SJSA1 (cell line): ENCODE measurements around the gene RBM39. TPM values are rescaled to one million over a fixed set of nuclear protein-coding genes. Genes with fewer than 3 reads are reported as not detected.
"Not testable (repeated sequence)": the region's sequence is repeated elsewhere in the genome, so short reads cannot be mapped to it uniquely, and the experiment has no call there.

Source experiments
- DNase-seq, 2 experiments: peaks; one replicate each; pipeline ENCODE4 v3.0.0-alpha.2; 2015 to 2020; ENCODE audit warnings: low spot score in 2 of 2, low read depth in 1 of 2
- H3K27ac ChIP-seq: fragments of 250-450 bp; sonication (Bioruptor Pico); 2 replicates; pipeline ENCODE4 v1.5.1; 2020; ENCODE audit warnings: mild to moderate bottlenecking, moderate library complexity
- H3K27me3 ChIP-seq: fragments of 250-450 bp; sonication (Bioruptor Pico); replicated peaks from 2 replicates; pipeline ENCODE4 v1.5.1; 2020; ENCODE audit warnings: mild to moderate bottlenecking, moderate library complexity
- H3K36me3 ChIP-seq: fragments of 250-450 bp; sonication (Bioruptor Pico); 2 replicates; pipeline ENCODE4 v1.5.1; 2020; ENCODE audit warnings: mild to moderate bottlenecking
- H3K4me1 ChIP-seq: fragments of 250-450 bp; sonication (Bioruptor Pico); replicated peaks from 2 replicates; pipeline ENCODE4 v1.6.1; 2021; ENCODE audit warnings: mild to moderate bottlenecking
- H3K4me3 ChIP-seq: fragments of 250-450 bp; sonication (Bioruptor Pico); 2 replicates; pipeline ENCODE4 v1.5.1; 2020; ENCODE audit warnings: mild to moderate bottlenecking
- H3K9me3 ChIP-seq: fragments of 250-450 bp; sonication (Bioruptor Pico); replicated peaks from 2 replicates; pipeline ENCODE4 v1.5.1; 2020; ENCODE audit warnings: mild to moderate bottlenecking
- total RNA-seq: library from RNA; depleted of rRNA; stranded (reverse); fragments of >200 nt; shearing (Covaris generic); gene quantifications from 2 replicates; pipeline ENCODE4 v1.2.3, GENCODE V29; 2014

RBM39 gene
- total RNA-seq, 1 experiment from 2014 or later: 277 TPM

GRCh38 chr20:35729283-35729807 is 12.7 kb downstream of the RBM39 start:
- no peak for DNase-seq
- H3K4me1 ChIP-seq: no peaks in the 10 kb centered on the region
- no peak overlapping the region for H3K4me3 ChIP-seq
- peaks cover 100% of the 10 kb centered on the region for H3K36me3 ChIP-seq
- H3K27ac ChIP-seq: no peak overlapping the region
- H3K27me3 ChIP-seq: no peaks in the 10 kb centered on the region
- no peaks in the 10 kb centered on the region for H3K9me3 ChIP-seq

- Histone ChIP-seq H3K4me1 (no peaks in the 10 kb centered on the region), H3K9me3 (no peaks in the 10 kb centered on the region), H3K36me3 (peaks cover 100% of the 10 kb centered on the region), H3K27me3 (no peaks in the 10 kb centered on the region), H3K27ac (no peak overlapping the region), H3K4me3 (no peak overlapping the region)
- DNase-seq: no peak
These were observed 15.0 kb downstream of the RBM39 start for GRCh38 chr20:35726842-35727711.

- no peaks in the 10 kb centered on the region for H3K9me3 ChIP-seq
- H3K4me3 ChIP-seq: no peak overlapping the region
- DNase-seq: no peak
- no peaks in the 10 kb centered on the region for H3K4me1 ChIP-seq
- H3K36me3 ChIP-seq: peaks cover 100% of the 10 kb centered on the region
- H3K27ac ChIP-seq: no peak overlapping the region
- no peaks in the 10 kb centered on the region for H3K27me3 ChIP-seq
These were observed 17.5 kb downstream of the RBM39 start for GRCh38 chr20:35724321-35725230.

GRCh38 chr20:35723652-35724320 is 18.3 kb downstream of the RBM39 start:
- not testable (repeated sequence) for H3K4me3 ChIP-seq, H3K9me3 ChIP-seq, DNase-seq, H3K27ac ChIP-seq, H3K4me1 ChIP-seq, H3K27me3 ChIP-seq
- peaks cover 100% of the 10 kb centered on the region for H3K36me3 ChIP-seq

- not testable (repeated sequence) for H3K9me3 ChIP-seq, H3K27ac ChIP-seq, H3K4me3 ChIP-seq, H3K4me1 ChIP-seq, H3K27me3 ChIP-seq, DNase-seq
- peaks cover 100% of the 10 kb centered on the region for H3K36me3 ChIP-seq
These were observed 18.8 kb downstream of the RBM39 start for GRCh38 chr20:35723275-35723639.

- Histone ChIP-seq H3K36me3 (peaks cover 100% of the 10 kb centered on the region), H3K9me3 (no peaks in the 10 kb centered on the region), H3K4me1 (no peaks in the 10 kb centered on the region), H3K27me3 (no peaks in the 10 kb centered on the region), H3K27ac (no peak overlapping the region), H3K4me3 (no peak overlapping the region)
- no peak for DNase-seq
These were observed 20.4 kb downstream of the RBM39 start for GRCh38 chr20:35721621-35722020.

- DNase-seq: no peak
- H3K27ac ChIP-seq: no peak overlapping the region
- peaks cover 100% of the 10 kb centered on the region for H3K36me3 ChIP-seq
- no peaks in the 10 kb centered on the region for H3K9me3 ChIP-seq
- H3K4me1 ChIP-seq: no peaks in the 10 kb centered on the region
- no peak overlapping the region for H3K4me3 ChIP-seq
- no peaks in the 10 kb centered on the region for H3K27me3 ChIP-seq
These were observed 20.8 kb downstream of the RBM39 start for GRCh38 chr20:35721219-35721618.

GRCh38 chr20:35720165-35721123 is 21.6 kb downstream of the RBM39 start:
- peaks cover 100% of the 10 kb centered on the region for H3K36me3 ChIP-seq

GRCh38 chr20:35719717-35720116 is 22.3 kb downstream of the RBM39 start:
- Histone ChIP-seq H3K36me3 (peaks cover 100% of the 10 kb centered on the region), H3K27ac (no peak overlapping the region)

More at GRCh38 chr20:35720165-35721123, 21.6 kb downstream of the RBM39 start:
- Histone ChIP-seq H3K4me1 (no peaks in the 10 kb centered on the region), H3K9me3 (no peaks in the 10 kb centered on the region), H3K27ac (no peak overlapping the region), H3K27me3 (no peaks in the 10 kb centered on the region), H3K4me3 (no peak overlapping the region)
- DNase-seq: no peak

GRCh38 chr20:35718972-35719635 is 23.0 kb downstream of the RBM39 start:
- Histone ChIP-seq H3K9me3 (no peaks in the 10 kb centered on the region), H3K4me3 (no peak overlapping the region), H3K27me3 (no peaks in the 10 kb centered on the region), H3K4me1 (no peaks in the 10 kb centered on the region), H3K27ac (no peak overlapping the region), H3K36me3 (peaks cover 100% of the 10 kb centered on the region)
- no peak for DNase-seq

More at GRCh38 chr20:35719717-35720116, 22.3 kb downstream of the RBM39 start:
- Histone ChIP-seq H3K9me3 (no peaks in the 10 kb centered on the region), H3K4me1 (no peaks in the 10 kb centered on the region), H3K27me3 (no peaks in the 10 kb centered on the region), H3K4me3 (no peak overlapping the region)
- DNase-seq: no peak

- not testable (repeated sequence) for DNase-seq, H3K27ac ChIP-seq, H3K9me3 ChIP-seq, H3K4me3 ChIP-seq, H3K27me3 ChIP-seq, H3K4me1 ChIP-seq
- H3K36me3 ChIP-seq: peaks cover 100% of the 10 kb centered on the region
These were observed 23.7 kb downstream of the RBM39 start for GRCh38 chr20:35718321-35718720.

GRCh38 chr20:35716330-35716729 is 25.7 kb downstream of the RBM39 start:
- H3K4me3 ChIP-seq: no peak overlapping the region
- no peaks in the 10 kb centered on the region for H3K27me3 ChIP-seq
- H3K9me3 ChIP-seq: no peaks in the 10 kb centered on the region
- no peak overlapping the region for H3K27ac ChIP-seq
- peaks cover 98% of the 10 kb centered on the region for H3K36me3 ChIP-seq
- no peaks in the 10 kb centered on the region for H3K4me1 ChIP-seq
- no peak for DNase-seq
